GM06990 (cell line): ENCODE results near the gene AMZ1.

ENCODE experiments used
- DNase-seq: peaks from one replicate; pipeline ENCODE4 v3.0.0-alpha.2; 2011; ENCODE audit not compliant: insufficient read length; ENCODE audit errors: extremely low read depth
- H3K27me3 ChIP-seq: replicated peaks from 2 replicates; pipeline ENCODE4 v1.6.0; 2011; ENCODE audit warnings: low read length; ENCODE audit not compliant: control insufficient read depth, insufficient read depth
- H3K36me3 ChIP-seq: 2 replicates; pipeline ENCODE4 v1.5.1; 2011; ENCODE audit warnings: low read length; ENCODE audit not compliant: control insufficient read depth, insufficient read depth
- H3K4me3 ChIP-seq: replicated peaks from 2 replicates; pipeline ENCODE4 v1.5.1; 2011; ENCODE audit warnings: low read depth, mild to moderate bottlenecking, control low read depth, low read length
- CTCF ChIP-seq: IDR thresholded peaks from 2 replicates; pipeline ENCODE4 v1.5.1; 2011; ENCODE audit warnings: low read length, control low read depth, mild to moderate bottlenecking, inconsistent platforms; ENCODE audit not compliant: insufficient read depth, poor library complexity, severe bottlenecking

The AMZ1 gene

GRCh38 chr7:2640846-2641316, 47.1 kb upstream of the AMZ1 start:
- Histone ChIP-seq H3K36me3 (no peaks in the 10 kb centered on the region), H3K4me3 (no peak overlapping the region), H3K27me3 (no peaks in the 10 kb centered on the region)
- no peak for DNase-seq
- no peak for TF ChIP-seq CTCF

- Histone ChIP-seq H3K27me3 (no peaks in the 10 kb centered on the region), H3K4me3 (no peak overlapping the region), H3K36me3 (no peaks in the 10 kb centered on the region)
- TF ChIP-seq CTCF = no peak
- DNase-seq = peak; percentile 76
Observed at GRCh38 chr7:2641406-2642393, 46.3 kb upstream of the AMZ1 start.

DNA sequence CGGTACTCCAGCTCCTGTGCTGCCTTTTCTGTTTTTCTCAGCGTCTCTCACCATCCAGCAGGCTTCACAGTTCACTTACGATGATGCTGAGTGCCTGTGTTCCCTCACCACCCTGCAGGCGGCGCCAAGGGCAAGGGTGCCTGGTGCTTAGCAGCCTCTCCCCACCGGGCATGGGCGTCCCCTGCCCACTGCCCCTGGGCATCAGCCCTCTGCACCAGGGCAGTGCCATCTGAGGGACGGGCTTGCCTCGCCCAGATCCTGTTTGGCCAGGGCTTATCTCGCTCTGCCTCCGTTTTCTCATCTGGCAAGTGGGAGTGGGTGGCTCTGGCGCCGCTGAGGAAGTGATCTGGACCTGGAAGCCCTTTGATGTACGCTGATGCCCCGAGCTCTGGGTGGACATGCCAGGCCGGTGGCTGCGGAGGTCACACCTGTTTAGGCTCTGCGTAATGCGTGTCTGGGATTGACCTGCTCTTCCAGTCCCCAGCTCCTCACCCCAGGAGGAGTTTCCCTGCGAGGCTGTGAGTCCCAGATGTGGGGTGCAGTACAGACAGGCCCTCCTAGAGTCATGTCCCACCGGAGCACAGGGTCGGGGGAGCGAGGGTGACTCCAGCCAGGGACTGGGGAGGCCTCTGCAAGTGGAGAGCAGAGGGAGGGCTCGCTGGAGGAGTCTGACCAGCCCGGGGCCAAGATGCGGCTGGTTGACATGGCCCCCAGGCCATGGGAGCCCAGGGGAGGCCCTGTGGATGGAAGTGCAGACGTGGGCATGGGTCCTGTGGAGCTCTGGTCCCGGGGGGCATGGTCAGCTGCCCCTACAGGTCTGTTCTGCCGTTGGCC, 44.4 kb upstream of the AMZ1 start:
- no peaks in the 10 kb centered on the region for H3K27me3 ChIP-seq
- DNase-seq = no peak
- no peak overlapping the region for H3K4me3 ChIP-seq
- H3K36me3 ChIP-seq = no peaks in the 10 kb centered on the region; the same call in 1 of the 2 replicates
- TF ChIP-seq CTCF = peak; percentile 47

DNA sequence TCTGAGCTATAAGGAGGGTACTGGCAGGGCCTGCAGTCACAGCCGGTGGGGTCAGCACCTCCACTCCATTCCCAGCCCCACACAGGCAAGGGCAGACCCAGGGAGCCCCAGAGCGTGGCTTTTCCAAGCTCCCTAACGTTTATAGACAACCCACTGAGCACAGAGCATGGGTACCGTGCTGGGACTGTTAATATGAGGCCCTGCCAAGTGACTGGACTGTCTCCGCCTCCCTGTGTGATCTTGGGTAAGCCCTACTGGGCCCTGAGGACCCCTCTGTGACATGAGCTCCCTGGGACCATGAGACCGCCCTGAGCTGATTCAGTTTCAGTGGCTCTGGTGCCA, 43.8 kb upstream of the AMZ1 start:
- no peak overlapping the region for H3K4me3 ChIP-seq
- no peaks in the 10 kb centered on the region for H3K27me3 ChIP-seq
- DNase-seq = no peak
- no peak for TF ChIP-seq CTCF
- H3K36me3 ChIP-seq = peaks cover 2% of the 10 kb centered on the region

GRCh38 chr7:2644562-2645273, 43.3 kb upstream of the AMZ1 start:
- DNase-seq = no peak
- Histone ChIP-seq H3K27me3 (no peaks in the 10 kb centered on the region), H3K36me3 (peaks cover 4% of the 10 kb centered on the region), H3K4me3 (no peak overlapping the region)
- no peak for TF ChIP-seq CTCF
